BLaER1 treated with 17β-estradiol and CSF1 and Interleukin-3, amounts not matched to agents 10 nM and 100 nM (cell line): Measurements from ENCODE around the gene CDH6.

Source experiments
- H3K27ac ChIP-seq, 11 experiments: shearing (Covaris generic); formaldehyde crosslinking; 2 replicates each; pipeline ENCODE4 v1.8.1; 2022
- H3K27me3 ChIP-seq, 11 experiments: shearing (Covaris generic); formaldehyde crosslinking; 2 replicates each; pipeline ENCODE4 v1.8.1; 2022
- H3K36me3 ChIP-seq, 11 experiments: shearing (Covaris generic); formaldehyde crosslinking; 2 replicates each; pipeline ENCODE4 v1.8.1; 2022
- H3K4me1 ChIP-seq, 10 experiments: shearing (Covaris generic); formaldehyde crosslinking; 2 replicates each; pipeline ENCODE4 v1.8.1; 2022
- H3K4me2 ChIP-seq, 11 experiments: shearing (Covaris generic); formaldehyde crosslinking; 2 replicates each; pipeline ENCODE4 v1.8.1; 2022
- H3K4me3 ChIP-seq, 10 experiments: shearing (Covaris generic); formaldehyde crosslinking; 2 replicates each; pipeline ENCODE4 v1.8.1; 2022
- H3K9ac ChIP-seq, 11 experiments: shearing (Covaris generic); formaldehyde crosslinking; 2 replicates each; pipeline ENCODE4 v1.8.1; 2022
- H3K9me3 ChIP-seq, 11 experiments: shearing (Covaris generic); formaldehyde crosslinking; replicated peaks in 1 of 11; 2 replicates each; pipeline ENCODE4 v1.8.1; 2022
- H4K20me1 ChIP-seq, 11 experiments: shearing (Covaris generic); formaldehyde crosslinking; 2 replicates each; pipeline ENCODE4 v1.8.1; 2022
- Cebpa-rat ChIP-seq, 11 experiments: shearing (Covaris generic); IDR thresholded peaks; 2 replicates each; pipeline ENCODE4 v1.8.1; 2022

Gene CDH6

GRCh38 chr5:31268256-31268655, 74.8 kb downstream of the CDH6 start:
- no peaks in the 10 kb centered on the region for H3K9me3 ChIP-seq

GRCh38 chr5:31268686-31269085, 75.2 kb downstream of the CDH6 start:
- Histone ChIP-seq H3K4me1 (peaks cover 0 to 6% (median 5%) of the 10 kb centered on the region in 10 experiments; a peak in 15 of 20 replicates), H3K9ac (no peak overlapping the region), H4K20me1 (no peaks in the 10 kb centered on the region), H3K4me2 (no peak overlapping the region), H3K36me3 (no peaks in the 10 kb centered on the region), H3K9me3 (no peaks in the 10 kb centered on the region), H3K4me3 (no peak overlapping the region), H3K27ac (no peak overlapping the region), H3K27me3 (no peaks in the 10 kb centered on the region)
- TF ChIP-seq Cebpa-rat (IDR thresholded peaks at IDR 0.05): no peak

More at GRCh38 chr5:31268256-31268655, 74.8 kb downstream of the CDH6 start:
- Histone ChIP-seq H4K20me1 (no peaks in the 10 kb centered on the region), H3K36me3 (no peaks in the 10 kb centered on the region), H3K4me3 (no peak overlapping the region), H3K9ac (no peak overlapping the region), H3K4me1 (peaks cover 0 to 2% (median under 1%) of the 10 kb centered on the region in 10 experiments; a peak in 7 of 20 replicates), H3K4me2 (no peak overlapping the region), H3K27me3 (no peaks in the 10 kb centered on the region), H3K27ac (no peak overlapping the region)
- no peak for TF ChIP-seq Cebpa-rat (IDR thresholded peaks at IDR 0.05)

GRCh38 chr5:31269259-31269658, 75.8 kb downstream of the CDH6 start:
- Histone ChIP-seq H3K4me1 (peaks cover 2 to 11% (median 10%) of the 10 kb centered on the region in 10 experiments; a peak in 17 of 20 replicates), H3K4me3 (no peak overlapping the region), H3K36me3 (no peaks in the 10 kb centered on the region), H4K20me1 (no peaks in the 10 kb centered on the region), H3K4me2 (no peak overlapping the region), H3K9me3 (no peaks in the 10 kb centered on the region), H3K27me3 (no peaks in the 10 kb centered on the region), H3K27ac (no peak overlapping the region), H3K9ac (no peak overlapping the region)
- no peak for TF ChIP-seq Cebpa-rat (IDR thresholded peaks at IDR 0.05)

GRCh38 chr5:31270396-31270795, 76.9 kb downstream of the CDH6 start:
- no peaks in the 10 kb centered on the region for H3K36me3 ChIP-seq
- no peak for TF ChIP-seq Cebpa-rat (IDR thresholded peaks at IDR 0.05)

GRCh38 chr5:31271567-31271966, 78.1 kb downstream of the CDH6 start:
- no peak overlapping the region for H3K4me3 ChIP-seq
- no peaks in the 10 kb centered on the region for H3K27me3 ChIP-seq
- H3K27ac ChIP-seq: no peak overlapping the region
- no peaks in the 10 kb centered on the region for H3K9me3 ChIP-seq
- H4K20me1 ChIP-seq: no peaks in the 10 kb centered on the region
- TF ChIP-seq Cebpa-rat (IDR thresholded peaks at IDR 0.05): no peak
- no peaks in the 10 kb centered on the region for H3K36me3 ChIP-seq
- no peak overlapping the region for H3K9ac ChIP-seq
- H3K4me1 ChIP-seq: peaks cover 5 to 17% (median 14%) of the 10 kb centered on the region in 10 experiments; a peak in 17 of 20 replicates
- H3K4me2 ChIP-seq: no peak overlapping the region

More at GRCh38 chr5:31270396-31270795, 76.9 kb downstream of the CDH6 start:
- H4K20me1 ChIP-seq: no peaks in the 10 kb centered on the region
- H3K4me3 ChIP-seq: no peak overlapping the region
- no peak overlapping the region for H3K27ac ChIP-seq
- peaks cover 5 to 17% (median 14%) of the 10 kb centered on the region in 10 experiments; a peak in 17 of 20 replicates for H3K4me1 ChIP-seq
- H3K9ac ChIP-seq: no peak overlapping the region
- H3K27me3 ChIP-seq: no peaks in the 10 kb centered on the region
- no peak overlapping the region for H3K4me2 ChIP-seq
- H3K9me3 ChIP-seq: no peaks in the 10 kb centered on the region

GRCh38 chr5:31273161-31273560, 79.7 kb downstream of the CDH6 start:
- TF ChIP-seq Cebpa-rat (IDR thresholded peaks at IDR 0.05): no peak
- Histone ChIP-seq H3K36me3 (no peaks in the 10 kb centered on the region), H3K27ac (no peak overlapping the region), H4K20me1 (no peaks in the 10 kb centered on the region), H3K9me3 (no peaks in the 10 kb centered on the region), H3K9ac (no peak overlapping the region), H3K27me3 (no peaks in the 10 kb centered on the region), H3K4me2 (peak overlapping the region in 9 of 11 experiments; percentile 57 to 70 (median 66); a peak in 16 of 22 replicates), H3K4me1 (peaks cover 5 to 17% (median 14%) of the 10 kb centered on the region in 10 experiments; a peak in 17 of 20 replicates), H3K4me3 (no peak overlapping the region)

GRCh38 chr5:31273631-31274378, 80.3 kb downstream of the CDH6 start:
- Histone ChIP-seq H3K4me1 (peaks cover 5 to 17% (median 14%) of the 10 kb centered on the region in 10 experiments; a peak in 17 of 20 replicates), H3K27me3 (no peaks in the 10 kb centered on the region), H4K20me1 (no peaks in the 10 kb centered on the region), H3K36me3 (no peaks in the 10 kb centered on the region), H3K9ac (peak overlapping the region in 5 of 11 experiments; percentile 13 to 58 (median 27); a peak in 5 of 22 replicates), H3K9me3 (no peaks in the 10 kb centered on the region), H3K4me3 (peak overlapping the region in 4 of 10 experiments; percentile 0 to 31 (median 12); a peak in 5 of 20 replicates), H3K27ac (peak overlapping the region in 8 of 11 experiments; percentile 23 to 62 (median 48); a peak in 11 of 22 replicates), H3K4me2 (peak overlapping the region; percentile 57 to 74 (median 66))
- TF ChIP-seq Cebpa-rat (IDR thresholded peaks at IDR 0.05): no peak

GRCh38 chr5:31280210-31280609, 86.7 kb downstream of the CDH6 start:
- Histone ChIP-seq H3K4me2 (no peak overlapping the region), H3K9ac (no peak overlapping the region), H3K4me3 (no peak overlapping the region), H3K36me3 (no peaks in the 10 kb centered on the region), H3K9me3 (no peaks in the 10 kb centered on the region), H4K20me1 (no peaks in the 10 kb centered on the region), H3K27me3 (no peaks in the 10 kb centered on the region), H3K27ac (no peak overlapping the region), H3K4me1 (no peaks in the 10 kb centered on the region)
- no peak for TF ChIP-seq Cebpa-rat (IDR thresholded peaks at IDR 0.05)

- H3K9me3 ChIP-seq: no peaks in the 10 kb centered on the region
- H4K20me1 ChIP-seq: no peaks in the 10 kb centered on the region
- no peak overlapping the region for H3K27ac ChIP-seq
- no peak overlapping the region for H3K4me2 ChIP-seq
- no peaks in the 10 kb centered on the region for H3K27me3 ChIP-seq
- TF ChIP-seq Cebpa-rat (IDR thresholded peaks at IDR 0.05): no peak
- no peak overlapping the region for H3K9ac ChIP-seq
- no peak overlapping the region for H3K4me3 ChIP-seq
- H3K4me1 ChIP-seq: no peaks in the 10 kb centered on the region
- H3K36me3 ChIP-seq: no peaks in the 10 kb centered on the region
These were observed 89.8 kb downstream of the CDH6 start for GRCh38 chr5:31283326-31283725.

- no peak for TF ChIP-seq Cebpa-rat (IDR thresholded peaks at IDR 0.05)
These were observed 91.5 kb downstream of the CDH6 start for GRCh38 chr5:31285025-31285424.

More at GRCh38 chr5:31285025-31285424, 91.5 kb downstream of the CDH6 start:
- Histone ChIP-seq H3K9ac (no peak overlapping the region), H3K9me3 (no peaks in the 10 kb centered on the region), H3K4me2 (no peak overlapping the region), H3K27ac (no peak overlapping the region), H3K36me3 (no peaks in the 10 kb centered on the region), H4K20me1 (no peaks in the 10 kb centered on the region), H3K4me1 (no peaks in the 10 kb centered on the region), H3K27me3 (no peaks in the 10 kb centered on the region), H3K4me3 (no peak overlapping the region)
